Testis (tissue), 2 donors: ENCODE measurements around the gene SLC4A9.

Experiments
- POLR2A ChIP-seq: fragments of 450-650 bp; IDR thresholded peaks from one replicate; pipeline ENCODE4 v1.6.1; 2017; ENCODE audit warnings: antibody characterized with exemption, mild to moderate bottlenecking, moderate library complexity
- TF ChIP-seq, protein P1 (sequence below), 3 experiments: fragments of 450-650 bp in 2 of 3; fragments of 200-600 bp in 1 of 3; sonication (generic) in 1 of 3; IDR thresholded peaks; one replicate each; pipeline ENCODE4 v1.5.1; 2016 to 2019; ENCODE audit warnings: antibody characterized with exemption in 3 of 3, mild to moderate bottlenecking in 2 of 3, moderate library complexity in 1 of 3

DNA sequence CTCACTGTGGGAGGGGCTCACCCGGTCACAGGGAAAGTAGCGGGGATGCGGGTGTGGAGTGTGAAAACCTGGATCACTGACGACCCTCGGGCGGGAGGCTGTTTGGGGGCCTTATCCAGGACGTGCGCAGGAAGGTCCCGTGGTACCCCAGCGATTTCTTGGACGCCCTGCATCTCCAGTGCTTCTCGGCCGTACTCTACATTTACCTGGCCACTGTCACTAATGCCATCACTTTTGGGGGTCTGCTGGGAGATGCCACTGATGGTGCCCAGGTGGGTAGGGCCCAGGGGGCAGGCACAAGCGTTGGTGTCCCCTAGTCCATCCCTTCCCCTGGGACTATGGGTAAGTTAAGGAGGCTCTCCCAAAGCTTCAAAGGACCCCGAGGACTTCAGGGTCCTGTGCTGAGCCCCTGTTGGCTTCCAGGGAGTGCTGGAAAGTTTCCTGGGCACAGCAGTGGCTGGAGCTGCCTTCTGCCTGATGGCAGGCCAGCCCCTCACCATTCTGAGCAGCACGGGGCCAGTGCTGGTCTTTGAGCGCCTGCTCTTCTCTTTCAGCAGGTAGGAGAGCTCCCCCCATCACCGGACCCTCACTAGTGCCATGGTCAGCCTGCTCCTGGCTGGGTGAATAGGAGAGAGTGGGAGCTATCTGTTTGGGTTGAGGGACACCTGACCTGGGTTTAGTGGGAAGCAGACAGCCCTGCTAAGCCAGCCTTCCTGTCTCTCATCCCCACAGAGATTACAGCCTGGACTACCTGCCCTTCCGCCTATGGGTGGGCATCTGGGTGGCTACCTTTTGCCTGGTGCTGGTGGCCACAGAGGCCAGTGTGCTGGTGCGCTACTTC lies 3.9 kb downstream of the SLC4A9 start:
- TF ChIP-seq, protein P1, sequence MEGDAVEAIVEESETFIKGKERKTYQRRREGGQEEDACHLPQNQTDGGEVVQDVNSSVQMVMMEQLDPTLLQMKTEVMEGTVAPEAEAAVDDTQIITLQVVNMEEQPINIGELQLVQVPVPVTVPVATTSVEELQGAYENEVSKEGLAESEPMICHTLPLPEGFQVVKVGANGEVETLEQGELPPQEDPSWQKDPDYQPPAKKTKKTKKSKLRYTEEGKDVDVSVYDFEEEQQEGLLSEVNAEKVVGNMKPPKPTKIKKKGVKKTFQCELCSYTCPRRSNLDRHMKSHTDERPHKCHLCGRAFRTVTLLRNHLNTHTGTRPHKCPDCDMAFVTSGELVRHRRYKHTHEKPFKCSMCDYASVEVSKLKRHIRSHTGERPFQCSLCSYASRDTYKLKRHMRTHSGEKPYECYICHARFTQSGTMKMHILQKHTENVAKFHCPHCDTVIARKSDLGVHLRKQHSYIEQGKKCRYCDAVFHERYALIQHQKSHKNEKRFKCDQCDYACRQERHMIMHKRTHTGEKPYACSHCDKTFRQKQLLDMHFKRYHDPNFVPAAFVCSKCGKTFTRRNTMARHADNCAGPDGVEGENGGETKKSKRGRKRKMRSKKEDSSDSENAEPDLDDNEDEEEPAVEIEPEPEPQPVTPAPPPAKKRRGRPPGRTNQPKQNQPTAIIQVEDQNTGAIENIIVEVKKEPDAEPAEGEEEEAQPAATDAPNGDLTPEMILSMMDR (IDR thresholded peaks at IDR 0.05): no peak
- no peak for TF ChIP-seq POLR2A
